Vagina (tissue), 2 donors: ENCODE measurements around the gene SH3BP2. TPM values are rescaled to one million over a fixed set of nuclear protein-coding genes. Genes with fewer than 3 reads are reported as not detected.

ENCODE experiments used
- DNase-seq, 2 donors: peaks; one replicate each; pipeline ENCODE4 v3.0.0-alpha.2; 2017; ENCODE audit errors: extremely low spot score in 2 of 2
- H3K27ac ChIP-seq: fragments of 200-600 bp; sonication (generic); one replicate; pipeline ENCODE4 v1.5.1; 2019
- H3K27me3 ChIP-seq: fragments of 200-600 bp; sonication (generic); one replicate; pipeline ENCODE4 v1.5.1; 2019
- H3K36me3 ChIP-seq, 2 donors: fragments of 200-600 bp; sonication (generic); one replicate each; pipeline ENCODE4 v1.5.1; 2017 to 2019
- H3K4me1 ChIP-seq: fragments of 200-600 bp; sonication (generic); one replicate; pipeline ENCODE4 v1.5.1; 2019
- H3K4me3 ChIP-seq, 2 donors: fragments of 200-600 bp; sonication (generic); 1 replicate in 1 of 2; 2 replicates in 1 of 2; pipeline ENCODE4 v1.5.1; 2016 to 2019
- H3K9me3 ChIP-seq: fragments of 200-600 bp; sonication (generic); one replicate; pipeline ENCODE4 v1.5.1; 2019
- POLR2A ChIP-seq, 2 donors: fragments of 450-650 bp; IDR thresholded peaks; one replicate each; pipeline ENCODE4 v1.6.1; 2017; ENCODE audit warnings: antibody characterized with exemption in 2 of 2, mild to moderate bottlenecking in 2 of 2, moderate library complexity in 2 of 2
- POLR2AphosphoS5 ChIP-seq, 2 donors: sonication (generic); formaldehyde crosslinking; IDR thresholded peaks; one replicate each; pipeline ENCODE4 v1.9.0; 2017; ENCODE audit warnings: antibody characterized with exemption in 2 of 2, mild to moderate bottlenecking in 2 of 2, low read depth in 1 of 2; ENCODE audit not compliant: insufficient read depth in 1 of 2
- intact Hi-C: fragments of 100-400 bp; cut with DNase I; formaldehyde crosslinking; loops from one replicate; pipeline ENCODE4 v1.15.1; 2023
- total RNA-seq: library from RNA; depleted of rRNA; stranded (reverse); fragments of >200 nt; gene quantifications from one replicate; pipeline ENCODE4 v1.2.3, GENCODE V29; 2016
- TF ChIP-seq, protein P1 (sequence below), 3 experiments: fragments of 450-650 bp in 2 of 3; fragments of 200-600 bp in 1 of 3; sonication (generic) in 1 of 3; IDR thresholded peaks; one replicate each; pipeline ENCODE4 v1.5.1; 2017 to 2019; ENCODE audit warnings: antibody characterized with exemption in 3 of 3, mild to moderate bottlenecking in 2 of 3, moderate library complexity in 2 of 3

The SH3BP2 gene
- total RNA-seq, 1 donor from 2014 or later: 102 TPM

DNA sequence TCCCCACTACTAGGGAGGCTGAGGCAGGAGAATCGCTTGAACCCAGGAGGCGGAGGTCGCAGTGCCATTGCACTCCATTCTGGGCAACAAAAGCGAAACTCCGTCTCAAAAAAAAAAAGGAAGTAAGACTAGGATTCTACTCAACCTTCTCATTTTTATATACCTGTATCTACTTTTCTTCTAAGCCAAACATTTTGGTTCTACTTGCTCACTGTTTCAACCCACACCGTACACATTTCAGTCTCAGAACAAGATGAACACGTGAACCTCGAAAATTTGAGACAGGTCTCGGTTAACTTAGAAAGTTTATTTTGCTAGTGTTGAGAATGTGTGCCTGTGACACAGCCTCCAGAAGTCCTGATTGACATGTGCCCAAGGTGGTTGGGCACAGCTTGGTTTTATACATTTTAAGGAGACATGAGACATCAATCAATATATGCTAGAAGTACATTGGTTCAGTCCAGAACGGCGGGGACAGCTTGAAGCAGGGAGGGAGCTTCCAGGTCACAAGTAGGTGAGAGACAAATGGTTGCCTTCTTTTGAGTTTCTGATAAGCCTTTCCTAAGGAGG, 54.5 kb downstream of the SH3BP2 start:
- Histone ChIP-seq H3K4me1 (peaks cover 77% of the 10 kb centered on the region), H3K36me3 (no peaks in the 10 kb centered on the region), H3K27me3 (no peaks in the 10 kb centered on the region), H3K27ac (no peak overlapping the region), H3K9me3 (no peaks in the 10 kb centered on the region), H3K4me3 (no peak overlapping the region)
- TF ChIP-seq, protein P1, sequence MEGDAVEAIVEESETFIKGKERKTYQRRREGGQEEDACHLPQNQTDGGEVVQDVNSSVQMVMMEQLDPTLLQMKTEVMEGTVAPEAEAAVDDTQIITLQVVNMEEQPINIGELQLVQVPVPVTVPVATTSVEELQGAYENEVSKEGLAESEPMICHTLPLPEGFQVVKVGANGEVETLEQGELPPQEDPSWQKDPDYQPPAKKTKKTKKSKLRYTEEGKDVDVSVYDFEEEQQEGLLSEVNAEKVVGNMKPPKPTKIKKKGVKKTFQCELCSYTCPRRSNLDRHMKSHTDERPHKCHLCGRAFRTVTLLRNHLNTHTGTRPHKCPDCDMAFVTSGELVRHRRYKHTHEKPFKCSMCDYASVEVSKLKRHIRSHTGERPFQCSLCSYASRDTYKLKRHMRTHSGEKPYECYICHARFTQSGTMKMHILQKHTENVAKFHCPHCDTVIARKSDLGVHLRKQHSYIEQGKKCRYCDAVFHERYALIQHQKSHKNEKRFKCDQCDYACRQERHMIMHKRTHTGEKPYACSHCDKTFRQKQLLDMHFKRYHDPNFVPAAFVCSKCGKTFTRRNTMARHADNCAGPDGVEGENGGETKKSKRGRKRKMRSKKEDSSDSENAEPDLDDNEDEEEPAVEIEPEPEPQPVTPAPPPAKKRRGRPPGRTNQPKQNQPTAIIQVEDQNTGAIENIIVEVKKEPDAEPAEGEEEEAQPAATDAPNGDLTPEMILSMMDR (IDR thresholded peaks at IDR 0.05): no peak
- TF ChIP-seq POLR2A (IDR thresholded peaks at IDR 0.05) (no peak), POLR2AphosphoS5 (IDR thresholded peaks at IDR 0.05; ENCODE audit: insufficient read depth in 1 of 2, low read depth in 1 of 2) (no peak)
- DNase-seq: no peak
- intact Hi-C loops: loop anchor here (10.0 kb wide), 1 partner anchor 83 kb away; no protein-coding TSS in a partner anchor

DNA sequence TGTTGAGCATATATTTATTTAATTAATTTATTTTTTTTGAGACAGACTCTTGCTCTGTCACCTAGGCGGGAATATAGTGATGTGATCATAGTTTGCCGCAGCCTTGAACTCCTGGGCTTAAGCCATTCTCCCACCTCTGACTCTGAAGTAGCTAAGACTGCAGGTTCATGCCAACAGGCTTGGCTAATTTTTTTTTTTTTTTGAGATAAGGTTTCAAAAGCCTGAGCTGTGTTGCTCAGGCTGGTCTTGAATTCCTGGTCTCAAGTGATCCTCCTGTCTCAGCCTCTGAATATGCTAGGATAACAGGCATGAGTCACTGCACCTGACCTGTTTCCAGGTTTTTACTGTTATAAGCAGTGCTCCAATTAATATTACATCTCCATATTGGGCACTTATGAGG, 55.6 kb downstream of the SH3BP2 start:
- H3K27me3 ChIP-seq: no peaks in the 10 kb centered on the region
- TF ChIP-seq, protein P1 (IDR thresholded peaks at IDR 0.05): no peak
- TF ChIP-seq POLR2A (IDR thresholded peaks at IDR 0.05): no peak
- TF ChIP-seq POLR2AphosphoS5 (IDR thresholded peaks at IDR 0.05; ENCODE audit: insufficient read depth in 1 of 2, low read depth in 1 of 2): no peak
- H3K36me3 ChIP-seq: peaks cover 0 to 3% of the 10 kb centered on the region in 2 donors
- no peak overlapping the region for H3K4me3 ChIP-seq
- intact Hi-C loops: loop anchor here (10.0 kb wide), 1 partner anchor 84 kb away; no protein-coding TSS in a partner anchor
- no peaks in the 10 kb centered on the region for H3K9me3 ChIP-seq
- H3K27ac ChIP-seq: no peak overlapping the region
- DNase-seq: no peak
- peaks cover 79% of the 10 kb centered on the region for H3K4me1 ChIP-seq

DNA sequence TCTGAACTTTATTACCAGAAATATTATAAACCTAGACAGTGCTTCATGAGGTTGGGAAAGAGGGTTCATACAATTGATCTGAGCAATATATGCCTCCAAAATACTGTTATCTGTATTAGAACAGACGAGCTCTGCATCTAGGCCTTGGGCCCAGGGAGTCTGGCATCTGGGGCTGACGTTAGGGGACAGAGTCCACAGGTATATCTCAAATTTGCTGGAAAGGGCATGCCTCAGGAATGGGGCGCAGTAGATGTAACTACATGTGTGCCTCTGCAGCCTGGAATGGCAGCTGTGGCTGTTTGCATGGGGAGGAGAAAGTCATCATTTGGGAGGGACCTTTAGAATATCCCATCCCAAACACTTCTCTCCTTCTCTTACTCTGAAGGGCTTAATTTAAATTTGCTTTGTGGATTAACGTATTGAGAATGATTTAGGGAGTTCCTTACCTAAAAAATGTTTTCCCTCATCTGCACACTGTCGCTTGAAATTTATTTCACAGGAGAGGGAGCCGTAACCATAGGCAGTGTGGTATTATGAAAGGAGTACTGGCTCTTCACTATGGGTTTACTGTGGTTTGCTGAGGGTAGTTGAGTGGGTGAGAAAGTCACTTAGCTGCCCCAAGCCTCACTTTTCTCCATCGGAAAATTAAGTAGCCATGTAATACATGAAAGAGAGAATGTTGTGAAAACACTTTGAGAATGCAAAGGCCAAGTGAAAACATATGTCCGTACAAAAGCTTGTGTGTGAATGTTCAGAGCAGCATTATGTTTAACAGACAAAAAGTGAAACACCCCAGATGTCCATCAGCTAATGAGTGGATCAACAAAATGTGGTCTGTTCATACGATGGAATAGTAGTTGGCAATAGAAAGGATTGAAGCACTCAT, 56.6 kb downstream of the SH3BP2 start:
- intact Hi-C loops: loop anchor here (10.0 kb wide), 1 partner anchor 85 kb away; no protein-coding TSS in a partner anchor
- no peak overlapping the region for H3K27ac ChIP-seq
- no peak for DNase-seq

DNA sequence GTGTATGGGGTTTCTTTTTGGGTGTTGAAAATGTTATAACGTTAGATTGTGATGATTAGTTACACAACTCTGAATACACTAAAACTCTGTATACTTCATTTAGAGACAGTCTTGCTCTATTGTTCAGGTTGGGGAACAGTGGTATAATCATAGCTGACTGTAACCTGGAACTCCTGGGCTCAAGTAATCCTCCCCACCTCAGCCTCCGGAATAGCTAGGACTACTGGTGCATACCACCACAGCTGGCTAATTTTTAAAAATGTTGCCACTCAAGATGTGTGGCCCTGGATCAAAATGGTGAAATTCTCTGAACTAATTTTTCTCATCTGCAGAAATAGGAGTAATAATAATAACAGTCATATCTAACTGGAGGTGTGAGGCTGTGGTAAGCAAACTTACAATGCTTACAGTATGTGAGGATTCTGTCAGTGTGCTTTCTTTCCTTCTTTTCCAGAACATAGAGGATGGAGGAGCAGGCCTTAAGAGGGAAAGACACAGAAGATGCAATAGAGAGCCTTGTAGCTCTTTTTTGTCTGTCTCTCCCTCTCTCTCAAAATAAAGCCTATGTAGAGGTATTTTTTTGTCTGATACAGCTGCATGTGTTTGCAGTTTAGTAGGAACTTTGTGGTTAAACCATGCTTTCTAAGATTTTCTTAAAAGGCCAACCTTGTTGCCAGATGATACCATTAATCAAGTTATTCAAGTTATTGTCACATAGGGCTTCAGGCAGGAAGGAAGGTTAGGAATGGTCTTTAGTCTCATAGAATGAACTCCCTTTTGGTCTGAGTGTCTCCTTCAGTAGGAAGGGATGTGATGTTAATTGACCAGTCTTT, 58.3 kb downstream of the SH3BP2 start:
- Histone ChIP-seq H3K9me3 (no peaks in the 10 kb centered on the region), H3K4me3 (no peak overlapping the region), H3K36me3 (peaks cover 0 to 18% of the 10 kb centered on the region in 2 donors), H3K4me1 (peaks cover 81% of the 10 kb centered on the region), H3K27me3 (no peaks in the 10 kb centered on the region), H3K27ac (no peak overlapping the region)
- TF ChIP-seq POLR2A (IDR thresholded peaks at IDR 0.05): no peak
- TF ChIP-seq, protein P1 (IDR thresholded peaks at IDR 0.05): no peak
- no peak for TF ChIP-seq POLR2AphosphoS5 (IDR thresholded peaks at IDR 0.05; ENCODE audit: insufficient read depth in 1 of 2, low read depth in 1 of 2)
- DNase-seq: no peak
- intact Hi-C loops: no loop called here

More for the DNA sequence above, 56.6 kb downstream of the SH3BP2 start:
- no peak overlapping the region for H3K4me3 ChIP-seq
- H3K4me1 ChIP-seq: peaks cover 86% of the 10 kb centered on the region
- no peaks in the 10 kb centered on the region for H3K27me3 ChIP-seq
- TF ChIP-seq POLR2AphosphoS5 (IDR thresholded peaks at IDR 0.05; ENCODE audit: insufficient read depth in 1 of 2, low read depth in 1 of 2) (no peak), POLR2A (IDR thresholded peaks at IDR 0.05) (no peak)
- TF ChIP-seq, protein P1 (IDR thresholded peaks at IDR 0.05): no peak
- no peaks in the 10 kb centered on the region for H3K9me3 ChIP-seq
- peaks cover 0 to 13% of the 10 kb centered on the region in 2 donors for H3K36me3 ChIP-seq
